Activated naive CD4-positive, alpha-beta T cell treated with anti-CD3 and anti-CD28 coated beads, Interleukin-2, amount 10 ng/mL, durations not matched to agents 5 hours and 36 hours (primary cell): ENCODE data around the gene CNPY1. TPM values are rescaled to one million over a fixed set of nuclear protein-coding genes. Genes with fewer than 3 reads are reported as not detected.

ENCODE experiments used
- total RNA-seq, 2 experiments: library from RNA; stranded (reverse); gene quantifications; one replicate each; pipeline ENCODE4 v1.2.3, GENCODE V29; 2021

The CNPY1 gene
- not detected for total RNA-seq

DNA sequence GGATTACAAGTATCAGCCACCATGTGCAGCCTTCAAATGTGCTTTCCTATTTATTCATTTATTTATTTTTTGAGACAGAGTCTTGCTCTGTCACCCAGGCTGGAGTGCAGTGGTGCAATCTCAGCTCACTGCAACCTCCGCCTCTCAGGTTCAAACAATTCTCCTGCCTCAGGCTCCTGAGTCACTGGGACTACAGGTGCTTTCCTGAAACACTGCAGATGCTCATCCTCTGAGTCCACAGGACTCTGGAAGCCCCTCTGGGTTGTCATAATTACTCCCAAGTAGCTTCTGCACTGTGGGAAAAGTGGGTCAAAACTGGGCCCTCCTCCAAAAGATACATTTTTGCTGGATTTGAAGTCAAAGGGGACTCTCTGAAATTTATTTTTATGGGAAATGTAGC is at the start of gene CNPY1:
CNPY1 (minus strand) TSS at position 111 of the 400 bp plus-strand sequence. CDS start 630 bp downstream, outside the sequence.

DNA sequence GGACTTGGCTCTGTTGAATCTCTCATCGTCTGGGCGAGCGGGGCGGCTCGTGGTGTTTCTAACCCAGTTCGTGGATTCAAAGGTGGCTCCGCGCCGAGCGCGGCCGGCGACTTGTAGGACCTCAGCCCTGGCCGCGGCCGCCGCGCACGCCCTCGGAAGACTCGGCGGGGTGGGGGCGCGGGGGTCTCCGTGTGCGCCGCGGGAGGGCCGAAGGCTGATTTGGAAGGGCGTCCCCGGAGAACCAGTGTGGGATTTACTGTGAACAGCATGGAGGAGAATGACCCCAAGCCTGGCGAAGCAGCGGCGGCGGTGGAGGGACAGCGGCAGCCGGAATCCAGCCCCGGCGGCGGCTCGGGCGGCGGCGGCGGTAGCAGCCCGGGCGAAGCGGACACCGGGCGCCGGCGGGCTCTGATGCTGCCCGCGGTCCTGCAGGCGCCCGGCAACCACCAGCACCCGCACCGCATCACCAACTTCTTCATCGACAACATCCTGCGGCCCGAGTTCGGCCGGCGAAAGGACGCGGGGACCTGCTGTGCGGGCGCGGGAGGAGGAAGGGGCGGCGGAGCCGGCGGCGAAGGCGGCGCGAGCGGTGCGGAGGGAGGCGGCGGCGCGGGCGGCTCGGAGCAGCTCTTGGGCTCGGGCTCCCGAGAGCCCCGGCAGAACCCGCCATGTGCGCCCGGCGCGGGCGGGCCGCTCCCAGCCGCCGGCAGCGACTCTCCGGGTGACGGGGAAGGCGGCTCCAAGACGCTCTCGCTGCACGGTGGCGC is 88.1 kb downstream of the CNPY1 start, which contains the start of gene EN2:
EN2 (plus strand) TSS at position 19 of the 767 bp plus-strand sequence; CDS start at position 268, 249 bp downstream.

Other genes with a start within 250 kb of the CNPY1 start
- 100 to 1,000 TPM; 133 TPM for gene INSIG1, start 248.7 kb downstream of the CNPY1 start, total RNA-seq
- gene EN2, start 88.4 kb downstream of the CNPY1 start, total RNA-seq, result not detected
- gene RBM33, start 98.1 kb upstream of the CNPY1 start, total RNA-seq, result 10 to 100 TPM; 93.3 to 93.5 TPM